ENCODE measurements around the gene LYSMD4.

LYSMD4 gene

GRCh38 chr15:99716540-99717095, 16.6 kb downstream of the LYSMD4 start:
- TF ChIP-seq, protein P1, sequence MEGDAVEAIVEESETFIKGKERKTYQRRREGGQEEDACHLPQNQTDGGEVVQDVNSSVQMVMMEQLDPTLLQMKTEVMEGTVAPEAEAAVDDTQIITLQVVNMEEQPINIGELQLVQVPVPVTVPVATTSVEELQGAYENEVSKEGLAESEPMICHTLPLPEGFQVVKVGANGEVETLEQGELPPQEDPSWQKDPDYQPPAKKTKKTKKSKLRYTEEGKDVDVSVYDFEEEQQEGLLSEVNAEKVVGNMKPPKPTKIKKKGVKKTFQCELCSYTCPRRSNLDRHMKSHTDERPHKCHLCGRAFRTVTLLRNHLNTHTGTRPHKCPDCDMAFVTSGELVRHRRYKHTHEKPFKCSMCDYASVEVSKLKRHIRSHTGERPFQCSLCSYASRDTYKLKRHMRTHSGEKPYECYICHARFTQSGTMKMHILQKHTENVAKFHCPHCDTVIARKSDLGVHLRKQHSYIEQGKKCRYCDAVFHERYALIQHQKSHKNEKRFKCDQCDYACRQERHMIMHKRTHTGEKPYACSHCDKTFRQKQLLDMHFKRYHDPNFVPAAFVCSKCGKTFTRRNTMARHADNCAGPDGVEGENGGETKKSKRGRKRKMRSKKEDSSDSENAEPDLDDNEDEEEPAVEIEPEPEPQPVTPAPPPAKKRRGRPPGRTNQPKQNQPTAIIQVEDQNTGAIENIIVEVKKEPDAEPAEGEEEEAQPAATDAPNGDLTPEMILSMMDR (IDR thresholded peaks at IDR 0.05; ENCODE audit: low read depth, low read length): no peak
- no peak for DNase-seq (ENCODE audit: extremely low read depth, low read depth)

GRCh38 chr15:99712415-99712814, 20.8 kb downstream of the LYSMD4 start:
- no peak for DNase-seq (ENCODE audit: extremely low read depth, low read depth)
- TF ChIP-seq, protein P1 (IDR thresholded peaks at IDR 0.05; ENCODE audit: low read depth, low read length): no peak

GRCh38 chr15:99711625-99712024, 21.6 kb downstream of the LYSMD4 start:
- TF ChIP-seq, protein P1 (IDR thresholded peaks at IDR 0.05; ENCODE audit: low read depth, low read length): no peak
- no peak for DNase-seq (ENCODE audit: extremely low read depth, low read depth)

DNA sequence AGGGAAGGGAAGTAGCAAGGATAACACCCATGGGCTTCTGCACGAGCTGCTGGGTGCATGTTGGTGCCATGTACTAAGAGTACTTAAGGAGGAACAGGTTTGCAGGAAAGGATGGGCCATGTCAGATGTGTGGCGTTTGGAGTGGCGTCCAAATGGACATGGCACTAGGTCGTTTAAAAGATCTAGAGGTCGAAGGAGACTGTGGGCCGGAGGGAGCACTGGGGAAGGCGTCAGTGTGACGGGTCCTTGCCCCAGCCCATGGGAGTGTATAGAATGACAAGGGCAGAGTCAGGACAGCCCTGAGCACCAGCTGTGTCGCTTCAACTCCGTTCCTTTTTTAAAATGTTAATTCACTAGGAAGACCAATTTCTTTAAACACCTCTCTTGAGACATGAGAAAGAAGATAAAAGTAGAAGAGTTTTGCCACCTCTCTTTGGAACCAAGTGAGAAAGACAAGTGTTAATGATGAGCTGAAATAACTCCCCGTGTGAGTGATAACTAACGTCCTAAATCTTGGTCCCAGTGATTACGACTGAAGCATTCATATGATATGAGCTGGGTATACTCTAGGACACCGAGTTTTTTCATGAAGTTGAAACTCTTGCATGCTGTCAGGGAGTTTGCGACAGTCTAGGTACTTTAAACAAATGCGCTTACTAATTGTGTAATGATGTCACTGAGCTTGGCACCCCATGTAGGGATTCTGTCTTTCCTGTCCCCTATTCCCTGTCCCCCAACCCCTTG, 23.8 kb downstream of the LYSMD4 start:
- DNase-seq (ENCODE audit: extremely low read depth, low read depth): no peak
- TF ChIP-seq, protein P1 (IDR thresholded peaks at IDR 0.05; ENCODE audit: low read depth, low read length): no peak

- peak; percentile 64 for DNase-seq (ENCODE audit: extremely low read depth, low read depth)
- TF ChIP-seq, protein P1 (IDR thresholded peaks at IDR 0.05; ENCODE audit: low read depth, low read length): no peak
Observed at GRCh38 chr15:99708563-99708962, 24.7 kb downstream of the LYSMD4 start.

- peak; percentile 54 for DNase-seq (ENCODE audit: extremely low read depth, low read depth)
- TF ChIP-seq, protein P1 (IDR thresholded peaks at IDR 0.05; ENCODE audit: low read depth, low read length): no peak
Observed at GRCh38 chr15:99707473-99708270, 25.6 kb downstream of the LYSMD4 start.
